Measurements from ENCODE around the gene HSFX2. TPM values are rescaled to one million over a fixed set of nuclear protein-coding genes. Genes with fewer than 3 reads are reported as not detected.
A peak's percentile ranks its signal among the peaks of the same experiment; 100 is the strongest.
"Not testable (repeated sequence)": the region's sequence is repeated elsewhere in the genome, so short reads cannot be mapped to it uniquely, and the experiment has no call there.

HSFX2 gene
- not detected for total RNA-seq

GRCh38 chrX:149595214-149595613 lies at the start of gene HSFX2:
HSFX2 (minus strand) TSS chrX:149595314; CDS start chrX:149594700, 614 bp downstream.
- H3K27ac Mint-ChIP-seq; DNase-seq (ENCODE audit: low spot score in 2 of 2); H3K36me3 Mint-ChIP-seq: not testable (repeated sequence)

GRCh38 chrX:149643496-149643895 lies 48.4 kb upstream of the HSFX2 start:
- Mint-ChIP-seq H3K27ac (no peak overlapping the region), H3K9me3 (no peaks in the 10 kb centered on the region), H3K36me3 (no peaks in the 10 kb centered on the region)
- ATAC-seq: no peak
- no peak for DNase-seq (ENCODE audit: low spot score in 2 of 2)

More at GRCh38 chrX:149595214-149595613, at the start of gene HSFX2:
- H3K9me3 Mint-ChIP-seq, ATAC-seq: not testable (repeated sequence)

GRCh38 chrX:149641835-149642234 lies 46.7 kb upstream of the HSFX2 start:
- ATAC-seq: no peak

GRCh38 chrX:149641432-149641831 lies 46.3 kb upstream of the HSFX2 start:
- DNase-seq (ENCODE audit: low spot score in 2 of 2) (no peak), ATAC-seq (no peak)
- Mint-ChIP-seq H3K27ac (no peak overlapping the region), H3K9me3 (no peaks in the 10 kb centered on the region), H3K36me3 (no peaks in the 10 kb centered on the region)

More at GRCh38 chrX:149641835-149642234, 46.7 kb upstream of the HSFX2 start:
- no peaks in the 10 kb centered on the region for H3K36me3 Mint-ChIP-seq
- no peak overlapping the region for H3K27ac Mint-ChIP-seq
- no peak for DNase-seq (ENCODE audit: low spot score in 2 of 2)
- no peaks in the 10 kb centered on the region for H3K9me3 Mint-ChIP-seq

- no peak overlapping the region for H3K27ac Mint-ChIP-seq
- H3K9me3 Mint-ChIP-seq: no peaks in the 10 kb centered on the region
- DNase-seq (ENCODE audit: low spot score in 2 of 2) (no peak), ATAC-seq (no peak)
- no peaks in the 10 kb centered on the region for H3K36me3 Mint-ChIP-seq
These were observed 44.5 kb upstream of the HSFX2 start for GRCh38 chrX:149639568-149639967.

- DNase-seq (ENCODE audit: low spot score in 2 of 2): no peak
- no peak overlapping the region for H3K27ac Mint-ChIP-seq
- no peaks in the 10 kb centered on the region for H3K36me3 Mint-ChIP-seq
- no peaks in the 10 kb centered on the region for H3K9me3 Mint-ChIP-seq
- ATAC-seq: no peak
These were observed 43.7 kb upstream of the HSFX2 start for GRCh38 chrX:149638860-149639259.

- Mint-ChIP-seq H3K36me3 (peaks cover 0 to 5% of the 10 kb centered on the region in 2 donors), H3K27ac (no peak overlapping the region), H3K9me3 (no peaks in the 10 kb centered on the region)
- DNase-seq (ENCODE audit: low spot score in 2 of 2): no peak
- no peak for ATAC-seq
These were observed 38.4 kb upstream of the HSFX2 start for GRCh38 chrX:149633511-149633910.

GRCh38 chrX:149631234-149632165 lies 36.4 kb upstream of the HSFX2 start, which contains the start of gene TMEM185A:
TMEM185A (minus strand) TSS chrX:149631792; CDS start chrX:149631580, 212 bp downstream.
- peak; percentile 72 to 78 for DNase-seq (ENCODE audit: low spot score in 2 of 2)
- H3K9me3 Mint-ChIP-seq: no peaks in the 10 kb centered on the region
- peak within 1 kb of the TSS; percentile 84 to 93 for H3K27ac Mint-ChIP-seq
- ATAC-seq: peak; percentile 93
- H3K36me3 Mint-ChIP-seq: peaks cover 0 to 5% of the 10 kb centered on the region in 2 donors

GRCh38 chrX:149630681-149631233 lies 35.6 kb upstream of the HSFX2 start:
- peak overlapping the region; percentile 84 to 93 for H3K27ac Mint-ChIP-seq
- no peak for DNase-seq (ENCODE audit: low spot score in 2 of 2)
- H3K36me3 Mint-ChIP-seq: peaks cover 0 to 5% of the 10 kb centered on the region in 2 donors
- peak in 1 of 2 donors; percentile 23 for ATAC-seq
- H3K9me3 Mint-ChIP-seq: no peaks in the 10 kb centered on the region

GRCh38 chrX:149629730-149630387 lies 34.7 kb upstream of the HSFX2 start:
- Mint-ChIP-seq H3K27ac (no peak overlapping the region), H3K36me3 (peaks cover 0 to 5% of the 10 kb centered on the region in 2 donors), H3K9me3 (no peaks in the 10 kb centered on the region)
- ATAC-seq: no peak
- no peak for DNase-seq (ENCODE audit: low spot score in 2 of 2)

GRCh38 chrX:149628768-149629167 lies 33.7 kb upstream of the HSFX2 start:
- H3K9me3 Mint-ChIP-seq: no peaks in the 10 kb centered on the region
- peaks cover 0 to 5% of the 10 kb centered on the region in 2 donors for H3K36me3 Mint-ChIP-seq
- no peak overlapping the region for H3K27ac Mint-ChIP-seq
- no peak for DNase-seq (ENCODE audit: low spot score in 2 of 2)
- no peak for ATAC-seq

GRCh38 chrX:149628280-149628679 lies 33.2 kb upstream of the HSFX2 start:
- DNase-seq (ENCODE audit: low spot score in 2 of 2) (no peak), ATAC-seq (no peak)
- Mint-ChIP-seq H3K9me3 (no peaks in the 10 kb centered on the region), H3K27ac (no peak overlapping the region), H3K36me3 (peaks cover 0 to 5% of the 10 kb centered on the region in 2 donors)

GRCh38 chrX:149626829-149627228 lies 31.7 kb upstream of the HSFX2 start:
- DNase-seq (ENCODE audit: low spot score in 2 of 2); H3K27ac Mint-ChIP-seq; H3K9me3 Mint-ChIP-seq; ATAC-seq; H3K36me3 Mint-ChIP-seq: not testable (repeated sequence)

- not testable (repeated sequence) for ATAC-seq; DNase-seq (ENCODE audit: low spot score in 2 of 2); H3K9me3 Mint-ChIP-seq; H3K36me3 Mint-ChIP-seq; H3K27ac Mint-ChIP-seq
These were observed 24.5 kb upstream of the HSFX2 start for GRCh38 chrX:149619662-149620061.

- H3K36me3 Mint-ChIP-seq: no peaks in the 10 kb centered on the region
- H3K9me3 Mint-ChIP-seq: no peaks in the 10 kb centered on the region
These were observed 23.8 kb upstream of the HSFX2 start for GRCh38 chrX:149618871-149619270.

GRCh38 chrX:149611623-149612175 lies 16.6 kb upstream of the HSFX2 start:
- Mint-ChIP-seq H3K36me3 (peaks cover 0 to 7% of the 10 kb centered on the region in 2 donors), H3K9me3 (no peaks in the 10 kb centered on the region), H3K27ac (no peak overlapping the region)
- DNase-seq (ENCODE audit: low spot score in 2 of 2) (no peak), ATAC-seq (no peak)

More at GRCh38 chrX:149618871-149619270, 23.8 kb upstream of the HSFX2 start:
- no peak overlapping the region for H3K27ac Mint-ChIP-seq
- ATAC-seq (no peak), DNase-seq (ENCODE audit: low spot score in 2 of 2) (no peak)

GRCh38 chrX:149610511-149610910 lies 15.4 kb upstream of the HSFX2 start:
- no peaks in the 10 kb centered on the region for H3K9me3 Mint-ChIP-seq
- H3K27ac Mint-ChIP-seq: no peak overlapping the region
- ATAC-seq: no peak
- DNase-seq (ENCODE audit: low spot score in 2 of 2): no peak
- H3K36me3 Mint-ChIP-seq: peaks cover 0 to 9% of the 10 kb centered on the region in 2 donors

All from activated naive CD4-positive, alpha-beta T cell treated with anti-CD3 and anti-CD28 coated beads, Interleukin-2, amount 50 U/mL, for 72 hours (primary cell).